ENCODE results near the gene HS6ST3.

Gene HS6ST3

GRCh38 chr13:96792188-96792587, 702.3 kb downstream of the HS6ST3 start:
- no peak for DNase-seq (ENCODE audit: low spot score)

GRCh38 chr13:96792736-96793403, 703.0 kb downstream of the HS6ST3 start:
- no peak for DNase-seq (ENCODE audit: low spot score)

- no peak for DNase-seq (ENCODE audit: low spot score)
These were observed 703.5 kb downstream of the HS6ST3 start for GRCh38 chr13:96793404-96793755.

GRCh38 chr13:96794669-96795068, 704.8 kb downstream of the HS6ST3 start:
- no peak for DNase-seq (ENCODE audit: low spot score)

GRCh38 chr13:96795670-96796069, 705.8 kb downstream of the HS6ST3 start:
- DNase-seq (ENCODE audit: low spot score) = no peak

- DNase-seq (ENCODE audit: low spot score) = peak; percentile 8
These were observed 706.3 kb downstream of the HS6ST3 start for GRCh38 chr13:96796091-96796633.

GRCh38 chr13:96797136-96797535, 707.2 kb downstream of the HS6ST3 start:
- DNase-seq (ENCODE audit: low spot score) = no peak

- DNase-seq (ENCODE audit: low spot score) = no peak
These were observed 713.7 kb downstream of the HS6ST3 start for GRCh38 chr13:96803456-96804100.

GRCh38 chr13:96804174-96804573, 714.3 kb downstream of the HS6ST3 start:
- no peak for DNase-seq (ENCODE audit: low spot score)

- DNase-seq (ENCODE audit: low spot score) = no peak
These were observed 716.8 kb downstream of the HS6ST3 start for GRCh38 chr13:96806746-96807145.

GRCh38 chr13:96809366-96810096, 719.6 kb downstream of the HS6ST3 start:
- no peak for DNase-seq (ENCODE audit: low spot score)

- DNase-seq (ENCODE audit: low spot score) = no peak
These were observed 720.2 kb downstream of the HS6ST3 start for GRCh38 chr13:96810104-96810503.

GRCh38 chr13:96811049-96811448, 721.1 kb downstream of the HS6ST3 start:
- no peak for DNase-seq (ENCODE audit: low spot score)

GRCh38 chr13:96816261-96816660, 726.4 kb downstream of the HS6ST3 start:
- DNase-seq (ENCODE audit: low spot score) = no peak

GRCh38 chr13:96816874-96817273, 727.0 kb downstream of the HS6ST3 start:
- no peak for DNase-seq (ENCODE audit: low spot score)

GRCh38 chr13:96817336-96817941, 727.5 kb downstream of the HS6ST3 start:
- peak; percentile 44 for DNase-seq (ENCODE audit: low spot score)

- DNase-seq (ENCODE audit: low spot score) = no peak
These were observed 729.5 kb downstream of the HS6ST3 start for GRCh38 chr13:96819375-96819774.

- peak; percentile 30 for DNase-seq (ENCODE audit: low spot score)
These were observed 731.5 kb downstream of the HS6ST3 start for GRCh38 chr13:96821381-96821780.

- DNase-seq (ENCODE audit: low spot score) = no peak
These were observed 732.1 kb downstream of the HS6ST3 start for GRCh38 chr13:96821971-96822370.

GRCh38 chr13:96822895-96823294, 733.0 kb downstream of the HS6ST3 start:
- DNase-seq (ENCODE audit: low spot score) = peak; percentile 20

GRCh38 chr13:96824140-96824539, 734.2 kb downstream of the HS6ST3 start:
- DNase-seq (ENCODE audit: low spot score) = peak; percentile 31

GRCh38 chr13:96825653-96826052, 735.7 kb downstream of the HS6ST3 start:
- DNase-seq (ENCODE audit: low spot score) = no peak

GRCh38 chr13:96834626-96835025, 744.7 kb downstream of the HS6ST3 start:
- no peak for DNase-seq (ENCODE audit: low spot score)
